ENCODE data around the gene ZBTB32. TPM values are rescaled to one million over a fixed set of nuclear protein-coding genes. Genes with fewer than 3 reads are reported as not detected.

Gene ZBTB32
- total RNA-seq, 1 experiment from 2014 or later = not detected

GRCh38 chr19:35720648-35721047, 16.3 kb downstream of the ZBTB32 start:
- H3K4me3 ChIP-seq (ENCODE audit: low read length) = no peak overlapping the region
- POLR2A ChIA-PET (ENCODE audit: unreplicated experiment) = no interaction called here
- H3K36me3 ChIP-seq (ENCODE audit: low read depth, low read length) = no peaks in the 10 kb centered on the region; the same call in none of the 2 replicates
- CTCF ChIA-PET = no interaction called here
- H3K9ac ChIP-seq (ENCODE audit: low read length) = no peak overlapping the region
- H3K79me2 ChIP-seq (ENCODE audit: low read length) = peaks cover 29% of the 10 kb centered on the region
- H3K27ac ChIP-seq (ENCODE audit: low read length) = no peak overlapping the region
- H3K9me2 ChIP-seq (replicated peaks; ENCODE audit: low read length) = no peaks in the 10 kb centered on the region
- BruUV-seq (replicated peaks) = no TSS peak
- no peaks in the 10 kb centered on the region for H3F3A ChIP-seq (ENCODE audit: low read length, unreplicated experiment)
- 0 out of 2 replicates have a peak, but pooled peaks cover 3% of the 10 kb centered on the region for H4K20me1 ChIP-seq (ENCODE audit: low read length)
- ATAC-seq (no peak), DNase-seq (no peak)
- TF ChIP-seq EZH2phosphoT487 (IDR thresholded peaks at IDR 0.05; ENCODE audit: borderline replicate concordance, low read length) (no peak), EZH2 (IDR thresholded peaks at IDR 0.05; ENCODE audit: low read length, unreplicated experiment) (no peak), CTCF (conservative IDR thresholded peaks at IDR 0.05; ENCODE audit: low read depth, low read length) (no peak)
- H2AFZ ChIP-seq (ENCODE audit: low read length) = no peak overlapping the region
- H3K4me1 ChIP-seq (ENCODE audit: insufficient read depth, low read length) = peaks cover 17% of the 10 kb centered on the region; the same call in 1 of the 2 replicates
- H3K27me3 ChIP-seq (ENCODE audit: low read length) = no peaks in the 10 kb centered on the region
- no peaks in the 10 kb centered on the region for H3K9me3 ChIP-seq (ENCODE audit: low read length)
- intact Hi-C loops (cut with micrococcal nuclease) = no loop called here
- H3K4me2 ChIP-seq (ENCODE audit: low read length) = no peak overlapping the region

DNA sequence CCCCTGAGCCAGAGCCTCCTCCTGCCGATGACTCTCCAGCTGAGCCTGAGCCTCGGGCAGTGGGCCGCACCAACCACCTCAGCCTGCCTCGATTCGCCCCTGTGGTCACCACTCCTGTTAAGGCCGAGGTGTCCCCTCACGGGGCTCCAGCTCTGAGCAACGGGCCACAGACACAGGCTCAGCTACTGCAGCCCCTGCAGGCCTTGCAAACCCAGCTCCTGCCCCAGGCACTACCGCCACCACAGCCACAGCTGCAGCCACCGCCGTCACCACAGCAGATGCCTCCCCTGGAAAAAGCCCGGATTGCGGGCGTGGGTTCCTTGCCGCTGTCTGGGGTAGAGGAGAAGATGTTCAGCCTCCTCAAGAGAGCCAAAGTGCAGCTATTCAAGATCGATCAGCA, 17.0 kb downstream of the ZBTB32 start:
- Histone ChIP-seq H3K27ac (ENCODE audit: low read length) (no peak overlapping the region), H3K79me2 (ENCODE audit: low read length) (peaks cover 22% of the 10 kb centered on the region), H3F3A (ENCODE audit: low read length, unreplicated experiment) (no peaks in the 10 kb centered on the region), H3K9me2 (replicated peaks; ENCODE audit: low read length) (no peaks in the 10 kb centered on the region), H3K36me3 (ENCODE audit: low read depth, low read length) (peaks cover 4% of the 10 kb centered on the region), H3K9ac (ENCODE audit: low read length) (no peak overlapping the region), H3K27me3 (ENCODE audit: low read length) (no peaks in the 10 kb centered on the region), H3K4me1 (ENCODE audit: insufficient read depth, low read length) (peaks cover 9% of the 10 kb centered on the region; the same call in 1 of the 2 replicates), H3K4me2 (ENCODE audit: low read length) (no peak overlapping the region), H2AFZ (ENCODE audit: low read length) (no peak overlapping the region), H3K9me3 (ENCODE audit: low read length) (no peaks in the 10 kb centered on the region), H4K20me1 (ENCODE audit: low read length) (0 out of 2 replicates have a peak, but pooled peaks cover 3% of the 10 kb centered on the region), H3K4me3 (ENCODE audit: low read length) (no peak overlapping the region)
- TF ChIP-seq EZH2 (IDR thresholded peaks at IDR 0.05; ENCODE audit: low read length, unreplicated experiment) = no peak
- no peak for TF ChIP-seq CTCF (conservative IDR thresholded peaks at IDR 0.05; ENCODE audit: low read depth, low read length)
- no peak for TF ChIP-seq EZH2phosphoT487 (IDR thresholded peaks at IDR 0.05; ENCODE audit: borderline replicate concordance, low read length)
- ATAC-seq (no peak), DNase-seq (no peak)
- CTCF ChIA-PET = no interaction called here
- intact Hi-C loops (cut with micrococcal nuclease) = no loop called here
- POLR2A ChIA-PET (ENCODE audit: unreplicated experiment) = no interaction called here
- no TSS peak for BruUV-seq (replicated peaks)

DNA sequence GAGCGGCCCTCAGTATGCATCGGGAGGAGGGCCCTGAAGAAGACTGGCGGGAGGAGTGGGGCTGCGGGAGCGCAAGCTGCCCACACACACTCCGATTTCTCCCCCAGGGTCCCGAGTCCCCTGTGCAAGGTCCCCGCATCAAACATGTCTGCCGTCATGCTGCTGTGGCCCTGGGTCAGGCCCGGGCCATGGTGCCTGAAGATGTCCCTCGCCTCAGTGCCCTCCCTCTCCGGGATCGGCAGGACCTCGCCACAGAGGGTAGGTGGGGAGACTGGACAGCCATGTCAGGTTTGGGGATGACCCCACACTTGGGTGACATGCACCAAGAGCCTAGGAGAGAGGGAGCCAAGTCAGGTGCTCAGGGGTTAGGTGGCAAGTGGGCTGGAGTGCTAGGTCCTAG, 18.1 kb downstream of the ZBTB32 start:
- H2AFZ ChIP-seq (ENCODE audit: low read length) = no peak overlapping the region
- H3K4me3 ChIP-seq (ENCODE audit: low read length) = no peak overlapping the region
- H4K20me1 ChIP-seq (ENCODE audit: low read length) = 0 out of 2 replicates have a peak, but pooled peaks cover 3% of the 10 kb centered on the region
- H3K27me3 ChIP-seq (ENCODE audit: low read length) = no peaks in the 10 kb centered on the region
- H3K9ac ChIP-seq (ENCODE audit: low read length) = no peak overlapping the region
- no TSS peak for BruUV-seq (replicated peaks)
- H3K27ac ChIP-seq (ENCODE audit: low read length) = no peak overlapping the region
- peaks cover 6% of the 10 kb centered on the region; the same call in 1 of the 2 replicates for H3K4me1 ChIP-seq (ENCODE audit: insufficient read depth, low read length)
- H3K79me2 ChIP-seq (ENCODE audit: low read length) = peaks cover 22% of the 10 kb centered on the region
- H3K36me3 ChIP-seq (ENCODE audit: low read depth, low read length) = peaks cover 5% of the 10 kb centered on the region
- H3K4me2 ChIP-seq (ENCODE audit: low read length) = no peak overlapping the region
- ChIA-PET CTCF (no interaction called here), POLR2A (ENCODE audit: unreplicated experiment) (no interaction called here)
- H3K9me2 ChIP-seq (replicated peaks; ENCODE audit: low read length) = no peaks in the 10 kb centered on the region
- intact Hi-C loops (cut with micrococcal nuclease) = no loop called here
- TF ChIP-seq EZH2 (IDR thresholded peaks at IDR 0.05; ENCODE audit: low read length, unreplicated experiment) (no peak), CTCF (conservative IDR thresholded peaks at IDR 0.05; ENCODE audit: low read depth, low read length) (no peak), EZH2phosphoT487 (IDR thresholded peaks at IDR 0.05; ENCODE audit: borderline replicate concordance, low read length) (no peak)
- DNase-seq = no peak
- no peak for ATAC-seq
- H3K9me3 ChIP-seq (ENCODE audit: low read length) = no peaks in the 10 kb centered on the region
- no peaks in the 10 kb centered on the region for H3F3A ChIP-seq (ENCODE audit: low read length, unreplicated experiment)
